Effector memory CD8-positive, alpha-beta T cell (primary cell): ENCODE measurements around the gene LSM7.

ENCODE experiments used
- ATAC-seq: fragments of 150-1000 bp; cut with Tn5 transposase; replicated peaks from 2 replicates; pipeline ENCODE4 v1.10.0; 2021; ENCODE audit warnings: mild to moderate bottlenecking, moderate library complexity
- DNase-seq, 3 experiments: peaks; one replicate each; pipeline ENCODE4 v3.0.0; 2021
- H3K27ac Mint-ChIP-seq, 2 donors: one replicate each; pipeline ENCODE4 v1.8.0; 2022; ENCODE audit warnings: mild to moderate bottlenecking in 2 of 2, mixed read lengths in 2 of 2, moderate library complexity in 2 of 2
- H3K27me3 Mint-ChIP-seq, 2 donors: one replicate each; pipeline ENCODE4 v1.8.0; 2022; ENCODE audit warnings: mixed read lengths in 2 of 2
- H3K36me3 Mint-ChIP-seq: one replicate; pipeline ENCODE4 v1.8.0; 2022; ENCODE audit warnings: mild to moderate bottlenecking, moderate library complexity, mixed read lengths; ENCODE audit not compliant: insufficient read depth
- H3K4me1 Mint-ChIP-seq, 2 donors: one replicate each; pipeline ENCODE4 v1.8.0; 2022; ENCODE audit warnings: low read depth in 2 of 2, mixed read lengths in 2 of 2
- H3K4me3 Mint-ChIP-seq, 2 donors: one replicate each; pipeline ENCODE4 v1.8.0; 2022; ENCODE audit warnings: mild to moderate bottlenecking in 2 of 2, mixed read lengths in 2 of 2, moderate library complexity in 2 of 2
- H3K9me3 Mint-ChIP-seq, 2 donors: one replicate each; pipeline ENCODE4 v1.8.0; 2022; ENCODE audit warnings: mixed read lengths in 2 of 2

The LSM7 gene

DNA sequence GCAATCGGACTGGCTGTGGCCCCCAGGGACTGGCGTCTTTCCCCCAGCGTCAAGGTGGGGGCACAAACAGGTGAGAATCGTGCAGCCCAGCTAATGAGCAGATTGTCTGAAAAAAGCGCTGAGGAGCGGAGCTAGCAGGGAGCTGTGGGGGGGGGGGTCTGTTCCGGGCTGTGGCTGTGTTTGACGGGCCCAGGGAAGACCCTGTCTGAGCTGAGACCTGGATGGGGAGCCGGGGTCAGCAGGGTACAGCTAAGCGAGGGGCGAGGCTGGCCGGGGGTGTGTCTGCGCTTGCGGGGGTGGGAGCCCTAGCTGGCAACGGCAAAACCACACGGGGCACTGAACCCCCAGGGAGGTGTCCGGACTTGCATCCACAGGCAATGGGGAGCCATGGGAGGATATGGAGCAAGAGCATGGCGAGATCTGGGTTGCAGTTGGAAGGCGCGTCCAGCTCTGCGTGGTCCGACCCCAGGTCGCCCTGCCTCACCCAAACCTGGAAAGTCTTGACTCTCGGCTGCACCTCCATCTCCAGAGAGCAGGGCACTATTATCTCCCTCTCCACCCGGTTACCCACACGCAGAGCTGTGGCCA lies 25.1 kb downstream of the LSM7 start:
- Mint-ChIP-seq H3K36me3 (peaks cover 33% of the 10 kb centered on the region), H3K4me1 (peaks cover 5 to 6% of the 10 kb centered on the region in 2 donors), H3K9me3 (no peaks in the 10 kb centered on the region), H3K27ac (peak overlapping the region; percentile 28 to 69), H3K27me3 (peaks cover 37 to 54% of the 10 kb centered on the region in 2 donors), H3K4me3 (peak overlapping the region; percentile 48 to 58)
- DNase-seq (no peak), ATAC-seq (no peak)

DNA sequence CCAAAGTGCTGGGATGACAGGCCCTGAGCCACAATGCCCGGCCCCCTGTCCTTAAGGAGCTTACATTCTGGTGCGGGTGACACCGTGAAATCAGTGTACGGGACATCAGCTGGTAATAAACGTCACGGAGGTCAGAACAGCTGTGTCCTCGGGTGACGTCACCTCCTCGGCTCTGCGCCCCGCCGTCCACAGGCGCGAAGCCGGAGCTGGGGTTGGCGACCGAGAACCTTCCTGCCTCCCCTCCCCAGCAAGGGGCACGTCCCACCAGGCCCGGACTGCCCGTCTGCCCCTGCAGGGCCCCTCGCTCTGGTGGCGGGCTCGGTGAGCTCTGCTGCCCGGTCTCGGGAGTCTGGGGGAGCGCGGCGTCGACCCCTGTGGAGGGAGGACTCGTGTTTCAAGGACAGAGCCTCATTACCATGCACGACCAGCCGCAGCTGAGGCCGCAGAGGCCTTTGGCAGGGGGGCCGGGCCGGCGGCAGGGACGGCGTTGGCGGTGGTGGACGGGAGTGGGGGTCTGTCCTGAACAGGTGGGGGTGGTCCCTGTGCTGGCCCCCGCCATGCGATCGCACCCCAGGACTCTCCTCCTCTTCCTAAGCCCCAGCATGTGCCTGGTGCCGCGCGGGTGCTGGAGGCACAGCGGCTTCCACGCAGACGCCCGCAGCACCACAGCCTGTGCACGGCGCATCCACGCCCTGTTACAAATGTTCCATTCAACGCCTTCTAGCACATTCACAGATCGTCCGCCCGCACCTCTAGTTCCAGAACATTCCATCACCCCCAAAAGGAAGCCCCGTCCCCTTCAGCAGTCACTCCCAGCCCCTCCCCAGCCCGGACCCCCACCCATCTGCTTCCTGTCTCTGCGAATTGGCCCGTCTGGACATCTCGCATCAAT lies 25.8 kb downstream of the LSM7 start:
- peaks cover 5 to 6% of the 10 kb centered on the region in 2 donors for H3K4me1 Mint-ChIP-seq
- H3K9me3 Mint-ChIP-seq: no peaks in the 10 kb centered on the region
- peak overlapping the region; percentile 28 to 69 for H3K27ac Mint-ChIP-seq
- ATAC-seq: peak; percentile 58
- DNase-seq: no peak
- peak overlapping the region; percentile 48 to 58 for H3K4me3 Mint-ChIP-seq
- peaks cover 36 to 52% of the 10 kb centered on the region in 2 donors for H3K27me3 Mint-ChIP-seq
- peaks cover 33% of the 10 kb centered on the region for H3K36me3 Mint-ChIP-seq

DNA sequence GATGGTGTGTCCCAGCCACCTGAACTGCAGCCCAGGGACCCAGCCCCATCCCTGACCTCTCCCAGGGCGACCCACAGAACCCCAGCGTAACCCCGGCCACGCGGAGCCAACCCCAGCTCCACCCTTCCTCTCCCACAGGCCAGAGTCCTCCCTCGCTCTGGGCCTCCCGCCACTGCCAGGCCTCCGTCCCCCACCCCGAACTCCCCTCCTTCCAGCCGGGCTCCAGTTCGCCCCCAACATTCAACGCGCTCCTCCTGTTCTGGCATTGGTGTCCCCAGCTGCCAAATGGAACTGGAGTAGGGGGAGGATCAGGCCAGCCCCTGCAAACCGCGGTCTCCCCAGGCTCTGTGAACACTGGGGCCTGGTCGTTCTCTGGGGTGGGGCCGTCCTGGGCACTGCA lies 27.9 kb downstream of the LSM7 start:
- ATAC-seq (no peak), DNase-seq (no peak)
- H3K4me3 Mint-ChIP-seq: no peak overlapping the region
- peaks cover 20 to 32% of the 10 kb centered on the region in 2 donors for H3K27me3 Mint-ChIP-seq
- peaks cover 37% of the 10 kb centered on the region for H3K36me3 Mint-ChIP-seq
- H3K27ac Mint-ChIP-seq: peak overlapping the region in 1 of 2 donors; percentile 81
- no peaks in the 10 kb centered on the region for H3K9me3 Mint-ChIP-seq
- H3K4me1 Mint-ChIP-seq: peaks cover 5 to 6% of the 10 kb centered on the region in 2 donors

DNA sequence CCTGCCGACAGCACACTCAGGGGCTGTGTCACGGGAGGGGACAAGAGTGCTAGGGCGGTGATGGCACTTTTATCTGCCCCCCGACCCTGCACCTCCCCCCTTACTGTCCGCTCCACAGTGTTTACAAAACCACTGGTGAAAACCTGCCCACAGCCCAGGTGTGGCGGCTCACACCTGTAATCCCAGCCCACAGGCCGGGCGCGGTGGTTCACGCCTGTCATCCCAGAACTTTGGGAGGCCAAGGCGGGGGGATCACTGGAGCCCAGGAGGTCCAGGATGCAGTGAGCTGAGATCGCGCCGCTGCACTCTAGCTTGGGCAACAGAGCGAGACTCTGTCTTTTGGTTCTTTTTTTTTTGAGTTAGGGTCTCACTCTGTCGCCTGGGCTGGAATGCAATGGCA lies 32.2 kb downstream of the LSM7 start:
- H3K27ac Mint-ChIP-seq: no peak overlapping the region
- no peaks in the 10 kb centered on the region for H3K27me3 Mint-ChIP-seq
- H3K4me3 Mint-ChIP-seq: no peak overlapping the region
- no peak for DNase-seq
- H3K36me3 Mint-ChIP-seq: peaks cover 48% of the 10 kb centered on the region
- no peaks in the 10 kb centered on the region for H3K9me3 Mint-ChIP-seq
- peaks cover 7 to 15% of the 10 kb centered on the region in 2 donors for H3K4me1 Mint-ChIP-seq
- ATAC-seq: no peak

DNA sequence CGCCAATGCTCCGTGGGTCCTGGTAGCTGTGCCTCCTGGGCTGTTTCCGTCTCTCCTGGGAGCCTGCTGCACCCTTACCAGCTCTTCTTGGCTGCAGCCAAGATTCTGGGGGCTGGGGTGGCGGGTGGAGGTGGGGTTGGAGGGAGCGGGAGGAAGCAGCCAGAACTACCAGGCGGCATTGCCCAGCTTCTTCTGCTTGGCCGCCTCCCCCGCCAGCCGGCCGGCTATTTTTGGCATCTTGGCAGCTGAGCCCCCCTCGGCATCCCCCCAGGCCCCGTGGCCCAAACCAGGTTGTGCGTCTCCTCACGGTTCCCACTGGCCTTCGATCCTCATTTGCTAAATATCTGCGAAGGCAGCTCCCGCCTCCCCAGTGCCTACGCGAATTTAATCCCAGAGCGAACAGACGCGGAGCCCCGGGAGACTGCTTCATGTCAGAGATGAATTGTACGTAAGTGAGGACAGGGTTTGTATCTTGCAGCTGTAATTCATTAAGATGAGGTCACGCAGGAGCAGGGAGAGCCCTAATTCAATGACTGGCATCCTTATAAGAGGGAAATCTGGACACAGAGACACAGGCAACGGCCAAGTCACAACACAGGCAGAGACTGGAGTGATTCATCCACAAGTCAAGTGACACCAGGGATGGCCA lies 33.6 kb downstream of the LSM7 start:
- DNase-seq (no peak), ATAC-seq (no peak)
- no peaks in the 10 kb centered on the region for H3K9me3 Mint-ChIP-seq
- H3K27me3 Mint-ChIP-seq: no peaks in the 10 kb centered on the region
- H3K36me3 Mint-ChIP-seq: peaks cover 53% of the 10 kb centered on the region
- H3K27ac Mint-ChIP-seq: peak overlapping the region in 1 of 2 donors; percentile 59
- H3K4me3 Mint-ChIP-seq: no peak overlapping the region
- peaks cover 9 to 18% of the 10 kb centered on the region in 2 donors for H3K4me1 Mint-ChIP-seq

DNA sequence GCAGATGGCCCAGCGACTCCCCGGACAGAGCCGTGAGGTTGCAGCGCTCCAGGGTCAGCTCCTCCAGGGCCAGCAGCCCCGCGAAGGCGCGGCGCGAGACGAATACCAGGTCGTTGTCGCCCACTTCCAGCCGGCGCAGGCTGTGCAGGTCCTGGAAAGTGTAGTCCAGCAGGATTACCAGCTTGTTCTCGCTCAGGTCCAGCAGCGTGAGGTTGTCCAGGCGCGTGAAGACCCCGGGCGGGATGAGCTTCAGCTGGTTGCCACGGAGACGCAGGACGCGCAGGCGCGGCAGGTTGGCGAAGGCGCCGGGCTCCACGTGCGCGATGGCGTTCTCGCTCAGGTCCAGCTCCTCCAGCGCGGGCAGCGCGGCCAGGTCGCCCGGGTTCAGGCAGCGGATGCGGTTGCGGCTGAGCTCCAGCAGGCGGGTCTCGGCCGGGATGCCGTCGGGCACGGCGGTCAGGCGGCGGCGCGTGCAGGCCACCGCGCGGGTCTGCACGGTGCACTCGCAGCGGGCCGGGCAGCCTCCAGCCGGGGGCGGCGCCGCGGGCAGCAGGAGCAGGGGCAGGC lies 37.1 kb downstream of the LSM7 start:
- Mint-ChIP-seq H3K9me3 (no peaks in the 10 kb centered on the region), H3K36me3 (peaks cover 72% of the 10 kb centered on the region), H3K27ac (peak overlapping the region in 1 of 2 donors; percentile 91), H3K27me3 (no peaks in the 10 kb centered on the region), H3K4me3 (peak overlapping the region; percentile 84 to 90), H3K4me1 (peaks cover 29 to 36% of the 10 kb centered on the region in 2 donors)
- ATAC-seq: no peak
- DNase-seq: no peak

DNA sequence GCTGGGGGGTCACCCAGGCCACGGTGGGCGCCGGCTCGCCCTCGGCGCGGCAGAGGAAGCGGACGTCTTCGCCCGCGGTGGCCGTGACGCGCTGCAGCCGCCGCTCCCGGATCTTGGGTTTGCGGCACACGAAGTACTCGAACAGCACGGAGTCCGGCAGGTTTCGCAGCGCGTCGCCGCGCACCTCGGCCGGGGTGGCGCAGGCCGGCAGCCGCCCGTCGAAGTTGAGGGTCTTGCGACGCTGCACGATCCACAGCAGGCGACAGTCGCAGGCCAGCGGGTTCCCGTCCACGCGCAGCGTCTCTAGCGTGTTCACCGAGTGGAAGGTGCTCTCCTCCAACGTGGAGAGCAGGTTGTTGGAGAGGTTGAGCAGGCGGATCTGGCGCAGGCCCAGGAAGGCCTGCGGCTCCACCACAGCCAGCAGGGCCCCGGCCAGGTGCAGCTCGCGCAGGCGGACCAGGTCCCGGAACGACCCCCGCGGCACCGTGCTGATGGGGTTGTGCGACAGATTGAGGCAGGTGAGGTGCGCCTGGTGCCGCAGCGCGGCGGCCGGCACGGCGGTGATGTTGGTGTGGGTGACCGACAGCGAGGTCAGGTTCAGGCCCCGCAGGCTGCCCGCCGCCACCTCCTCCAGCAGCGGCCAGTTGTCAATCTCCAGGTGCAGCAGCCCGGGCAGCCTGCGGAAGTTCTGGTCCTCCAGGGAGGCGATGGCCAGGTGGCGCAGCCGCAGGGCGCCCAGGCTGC lies 37.8 kb downstream of the LSM7 start:
- Mint-ChIP-seq H3K27ac (peak overlapping the region; percentile 87 to 91), H3K9me3 (no peaks in the 10 kb centered on the region), H3K36me3 (peaks cover 70% of the 10 kb centered on the region), H3K4me1 (peaks cover 29 to 36% of the 10 kb centered on the region in 2 donors), H3K27me3 (no peaks in the 10 kb centered on the region), H3K4me3 (peak overlapping the region; percentile 84 to 90)
- DNase-seq (no peak), ATAC-seq (peak; percentile 35)

DNA sequence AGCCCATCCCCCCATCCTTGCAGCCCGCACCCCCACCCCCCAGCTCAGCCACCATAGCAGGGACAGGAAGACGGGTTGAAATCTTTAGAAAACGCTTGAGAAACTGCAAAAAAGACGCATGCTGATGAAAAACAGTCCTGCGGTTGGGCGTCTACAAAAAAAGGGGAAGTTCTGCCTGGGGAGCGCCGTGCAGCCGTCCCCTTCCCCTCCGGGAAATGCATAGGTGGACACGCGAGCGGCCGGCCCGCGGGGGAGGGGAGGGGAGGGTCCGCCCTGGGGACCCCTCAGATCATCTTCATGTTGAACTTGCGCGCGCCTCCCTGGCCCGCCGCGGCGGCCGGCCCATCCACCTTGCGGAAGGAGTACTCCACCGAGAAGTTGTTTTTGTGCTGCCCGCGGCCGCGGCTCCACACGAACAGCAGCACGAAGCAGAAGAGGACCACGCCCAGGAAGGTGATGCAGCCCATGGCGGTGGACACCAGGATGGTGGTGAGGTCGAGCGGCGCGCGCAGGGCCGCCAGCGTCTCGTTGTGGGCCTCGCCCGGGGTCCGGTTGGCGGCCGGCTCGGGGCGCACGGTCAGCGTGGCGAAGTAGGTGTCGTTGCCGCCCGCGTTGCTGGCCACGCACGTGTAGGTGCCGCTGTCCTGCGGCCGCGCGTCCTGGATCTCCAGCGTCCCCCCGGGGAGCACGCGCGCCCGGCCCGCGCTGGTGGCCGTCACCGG lies 38.5 kb downstream of the LSM7 start:
- peaks cover 77% of the 10 kb centered on the region for H3K36me3 Mint-ChIP-seq
- peak overlapping the region; percentile 84 to 90 for H3K4me3 Mint-ChIP-seq
- H3K27ac Mint-ChIP-seq: peak overlapping the region; percentile 87 to 91
- peaks cover 31 to 36% of the 10 kb centered on the region in 2 donors for H3K4me1 Mint-ChIP-seq
- H3K9me3 Mint-ChIP-seq: no peaks in the 10 kb centered on the region
- no peaks in the 10 kb centered on the region for H3K27me3 Mint-ChIP-seq
- DNase-seq (peak in 2 of 3 experiments; percentile 44 to 48), ATAC-seq (peak; percentile 72)

DNA sequence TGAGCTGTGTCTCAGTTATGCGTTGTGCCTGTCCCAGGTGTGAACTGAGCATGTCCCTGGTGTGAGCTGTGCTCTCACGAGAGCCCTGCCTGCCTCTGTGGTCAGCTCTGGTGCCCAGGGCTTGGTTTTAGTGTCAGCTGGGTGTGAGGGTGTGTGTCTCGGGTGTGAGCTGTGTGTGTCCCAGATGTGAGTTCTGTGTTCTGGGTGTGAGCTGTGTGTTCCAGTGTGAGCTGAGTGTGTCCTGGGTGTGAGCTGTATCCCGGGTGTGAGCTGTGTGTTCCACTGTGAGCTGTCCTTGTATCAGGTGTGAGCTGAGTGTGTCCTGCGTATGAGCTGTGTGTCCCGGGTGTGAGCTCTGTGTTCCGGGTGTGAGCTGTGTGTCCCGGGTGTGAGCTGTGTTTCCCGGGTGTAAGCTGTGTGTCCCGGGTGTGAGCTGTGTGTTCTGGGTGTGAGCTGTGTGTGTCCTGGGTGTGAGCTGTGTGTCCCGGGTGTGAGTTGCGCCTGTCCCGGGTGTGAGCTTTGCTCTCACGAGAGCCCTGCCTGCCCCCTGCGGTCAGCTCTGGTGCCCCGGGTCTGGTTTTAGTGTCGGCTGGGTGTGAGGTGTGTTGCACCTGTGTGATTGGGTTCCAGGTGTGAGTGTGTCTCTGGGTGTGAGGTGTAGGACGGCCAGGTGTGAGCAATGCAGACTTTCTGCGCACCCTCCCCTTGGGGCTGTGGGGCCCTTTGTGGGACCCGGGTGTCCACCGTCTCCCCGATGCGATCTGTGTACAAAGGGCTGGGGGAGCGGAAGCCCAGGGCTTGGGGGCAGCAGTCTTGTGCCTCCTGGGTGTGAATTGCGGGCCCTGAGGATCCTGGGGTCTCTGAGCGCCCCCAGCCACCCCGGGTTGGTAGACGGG lies 39.3 kb downstream of the LSM7 start:
- ATAC-seq (peak; percentile 15), DNase-seq (no peak)
- peak overlapping the region; percentile 87 to 91 for H3K27ac Mint-ChIP-seq
- H3K27me3 Mint-ChIP-seq: no peaks in the 10 kb centered on the region
- H3K36me3 Mint-ChIP-seq: peaks cover 79% of the 10 kb centered on the region
- peak overlapping the region; percentile 84 to 90 for H3K4me3 Mint-ChIP-seq
- peaks cover 30 to 32% of the 10 kb centered on the region in 2 donors for H3K4me1 Mint-ChIP-seq
- no peaks in the 10 kb centered on the region for H3K9me3 Mint-ChIP-seq

DNA sequence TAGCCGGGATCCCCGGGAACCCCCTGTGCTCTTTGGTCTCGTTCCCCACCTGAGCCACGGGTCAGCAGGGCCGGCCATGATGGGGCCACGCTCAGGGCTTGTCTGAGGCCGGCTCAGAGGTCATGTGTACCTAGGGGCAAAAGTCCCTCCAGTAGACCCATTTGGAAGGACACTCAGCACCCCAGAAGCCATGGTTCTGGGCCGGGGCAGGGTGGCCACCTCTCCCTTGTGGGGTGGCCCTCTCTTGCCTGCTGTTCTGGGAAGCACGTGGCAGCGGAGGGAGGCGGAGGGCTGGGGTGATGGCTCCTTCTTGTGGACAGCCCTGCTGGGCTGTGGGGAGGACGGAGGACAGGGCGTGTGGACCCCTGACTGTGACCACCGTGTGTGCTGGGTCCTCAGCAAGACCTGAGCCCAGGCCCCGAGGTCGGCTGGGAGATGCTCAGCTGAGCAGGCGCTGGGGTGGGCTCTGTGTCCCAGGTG lies 40.0 kb downstream of the LSM7 start:
- Mint-ChIP-seq H3K36me3 (peaks cover 80% of the 10 kb centered on the region), H3K27me3 (no peaks in the 10 kb centered on the region), H3K4me3 (peak overlapping the region; percentile 84 to 90), H3K4me1 (peaks cover 26 to 27% of the 10 kb centered on the region in 2 donors), H3K27ac (peak overlapping the region; percentile 87 to 91), H3K9me3 (no peaks in the 10 kb centered on the region)
- DNase-seq (no peak), ATAC-seq (no peak)

DNA sequence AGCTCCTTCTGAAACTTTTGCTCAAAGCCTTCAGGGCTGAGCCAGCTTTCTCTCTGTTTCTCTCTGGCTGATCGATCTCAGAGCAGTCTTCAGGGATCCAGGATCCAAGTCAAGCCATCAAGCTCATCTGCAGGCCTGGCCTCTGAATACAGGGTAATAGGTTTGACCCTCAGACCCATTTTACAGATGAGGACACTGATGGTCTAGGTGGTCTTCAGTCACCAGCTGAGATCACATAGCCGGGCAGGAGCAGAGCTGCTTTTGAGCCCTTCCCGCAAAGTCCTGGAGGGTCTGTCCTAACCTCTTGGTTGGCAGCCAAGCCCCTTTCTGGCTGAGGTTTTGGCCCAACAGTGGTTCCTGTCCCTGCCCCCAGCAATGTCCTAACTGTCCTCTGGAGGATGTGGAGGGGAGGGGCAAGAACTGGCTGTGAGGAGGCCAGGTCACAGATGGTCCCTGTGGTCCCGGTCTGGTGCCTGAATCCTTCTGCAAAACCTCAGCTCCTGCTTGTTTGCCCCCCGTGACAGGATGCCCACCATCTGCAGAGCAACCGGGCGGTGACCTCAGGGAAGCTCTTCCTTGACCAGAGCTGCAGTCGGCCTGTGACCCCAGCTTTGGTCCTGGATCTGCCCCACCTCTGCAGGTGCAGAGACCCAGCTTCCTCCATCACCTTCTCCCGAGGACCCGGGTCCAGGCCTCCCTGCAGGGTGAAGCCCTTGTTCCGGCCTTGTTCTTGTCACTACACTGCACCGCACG lies 40.6 kb downstream of the LSM7 start:
- no peaks in the 10 kb centered on the region for H3K27me3 Mint-ChIP-seq

More for the DNA sequence above, 40.6 kb downstream of the LSM7 start:
- no peaks in the 10 kb centered on the region for H3K9me3 Mint-ChIP-seq
- peaks cover 81% of the 10 kb centered on the region for H3K36me3 Mint-ChIP-seq
- no peak for ATAC-seq
- peak overlapping the region; percentile 87 to 91 for H3K27ac Mint-ChIP-seq
- DNase-seq: no peak
- H3K4me1 Mint-ChIP-seq: peaks cover 25 to 27% of the 10 kb centered on the region in 2 donors
- H3K4me3 Mint-ChIP-seq: peak overlapping the region in 1 of 2 donors; percentile 84
